Midbrain (tissue), 1 donor: ENCODE measurements around the gene PNCK.

Source experiments
- DNase-seq: peaks from one replicate; lab custom pipeline; 2025; lab: John Stamatoyannopoulos, UW

PNCK gene

GRCh38 chrX:153659268-153659667 lies 14.3 kb downstream of the PNCK start:
- no peak for DNase-seq

DNA sequence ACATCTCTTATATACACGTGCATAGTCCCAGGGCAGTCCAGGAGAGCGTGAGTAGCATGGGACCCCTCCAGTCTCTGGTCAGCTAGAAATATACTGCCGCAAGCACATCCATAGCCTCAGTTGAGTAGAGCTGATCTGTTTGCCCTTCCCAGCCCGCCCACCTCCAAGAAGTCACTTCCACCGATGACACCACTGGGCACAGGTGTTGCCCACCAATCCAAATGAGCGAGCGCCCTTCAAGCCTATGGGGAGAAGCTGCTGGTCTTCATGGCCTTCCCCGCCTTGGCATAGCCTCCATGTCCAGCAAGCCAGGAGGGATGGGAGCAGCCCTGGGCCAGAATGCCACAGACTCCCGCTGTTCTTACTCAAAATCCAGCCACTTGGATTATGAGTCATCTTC lies 16.5 kb downstream of the PNCK start:
- DNase-seq = no peak

DNA sequence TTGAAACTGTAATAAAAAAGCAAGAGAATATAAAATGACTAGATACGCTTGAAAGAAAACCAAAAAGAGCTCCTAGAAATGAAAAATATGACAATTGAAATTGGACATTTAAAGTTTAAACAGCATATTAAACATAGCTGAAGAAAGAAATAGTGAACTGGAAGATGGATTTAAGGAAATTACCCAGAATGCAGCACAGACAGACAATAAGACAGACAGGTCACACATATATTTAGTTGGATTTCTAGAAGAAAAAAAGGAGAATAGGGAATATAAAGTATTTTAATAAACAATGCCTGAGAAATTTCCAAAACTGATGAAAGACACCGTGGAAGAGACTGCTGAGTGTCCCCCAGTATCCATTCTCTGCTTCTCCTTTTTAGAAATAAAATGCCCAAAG lies 20.1 kb downstream of the PNCK start:
- DNase-seq = no peak

DNA sequence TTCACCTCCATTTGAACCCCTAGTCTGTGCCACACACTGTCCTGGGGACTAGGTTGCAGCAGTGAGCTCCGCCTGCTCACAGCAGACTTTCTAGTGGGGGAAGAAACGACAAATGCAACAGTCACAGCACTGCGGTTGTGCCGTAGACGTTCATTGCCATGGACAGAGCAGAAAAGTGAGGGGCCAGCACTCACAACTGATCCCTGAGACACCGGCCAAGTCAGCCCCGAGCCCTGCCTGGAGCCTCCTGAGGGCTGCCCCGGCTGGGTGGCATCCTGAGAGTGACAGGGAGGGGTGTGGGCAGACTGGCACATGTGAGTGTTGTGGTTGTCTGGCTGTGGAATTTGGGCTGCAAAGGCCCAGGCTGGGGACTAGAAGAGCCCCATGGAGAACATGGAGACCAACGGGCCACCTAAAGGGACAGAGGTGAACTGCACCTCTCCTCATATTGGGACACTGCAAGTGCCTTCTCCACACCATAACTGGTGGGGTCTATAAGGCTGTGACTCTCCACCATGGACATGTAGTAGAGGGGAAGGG lies 22.0 kb downstream of the PNCK start:
- no peak for DNase-seq

- no peak for DNase-seq
These were observed 22.7 kb downstream of the PNCK start for GRCh38 chrX:153650959-153651358.

GRCh38 chrX:153649915-153650782 lies 23.5 kb downstream of the PNCK start:
- no peak for DNase-seq

- no peak for DNase-seq
These were observed 24.3 kb downstream of the PNCK start for GRCh38 chrX:153649178-153649914.

DNA sequence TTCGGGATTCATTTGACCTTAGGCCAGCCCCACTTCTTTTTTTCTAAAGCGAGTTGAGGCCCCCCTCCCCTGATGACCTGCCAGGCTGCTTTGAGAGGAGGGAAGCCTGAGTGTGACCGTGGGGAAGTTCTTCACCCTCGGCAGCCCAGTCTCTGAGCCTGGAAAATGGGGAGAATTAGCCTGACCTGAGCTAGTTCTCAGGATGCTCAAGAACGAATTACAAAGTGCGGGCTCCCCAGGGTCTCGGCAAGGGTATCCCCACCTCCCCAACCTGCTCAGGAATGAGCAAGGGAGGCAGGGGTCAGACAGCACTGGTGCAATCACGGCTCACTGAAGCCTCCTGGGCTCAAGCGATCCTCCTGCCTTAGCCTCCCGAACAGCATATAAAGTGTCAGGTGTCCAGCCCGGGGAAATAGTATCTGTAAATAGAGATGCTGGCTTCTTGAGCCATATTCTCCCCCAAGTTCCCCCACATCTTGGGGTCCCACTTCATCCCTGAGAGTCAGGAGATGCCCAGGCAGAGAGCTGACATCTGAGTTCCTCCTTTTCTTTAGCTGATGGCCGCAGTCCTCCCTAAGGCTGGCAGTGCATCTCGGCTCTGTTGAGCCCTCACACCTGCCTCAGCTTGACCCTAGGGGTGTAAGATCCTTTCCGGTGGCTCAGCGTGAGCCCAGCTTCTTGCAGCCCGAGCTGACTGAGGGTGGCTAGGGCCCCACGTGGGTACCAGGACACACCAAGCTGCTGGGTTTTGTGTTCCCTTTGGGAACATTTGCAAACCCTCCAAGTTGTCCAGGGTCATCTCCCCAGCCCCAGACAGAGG lies 25.0 kb downstream of the PNCK start:
- no peak for DNase-seq

GRCh38 chrX:153647461-153648357 lies 25.9 kb downstream of the PNCK start:
- no peak for DNase-seq

DNA sequence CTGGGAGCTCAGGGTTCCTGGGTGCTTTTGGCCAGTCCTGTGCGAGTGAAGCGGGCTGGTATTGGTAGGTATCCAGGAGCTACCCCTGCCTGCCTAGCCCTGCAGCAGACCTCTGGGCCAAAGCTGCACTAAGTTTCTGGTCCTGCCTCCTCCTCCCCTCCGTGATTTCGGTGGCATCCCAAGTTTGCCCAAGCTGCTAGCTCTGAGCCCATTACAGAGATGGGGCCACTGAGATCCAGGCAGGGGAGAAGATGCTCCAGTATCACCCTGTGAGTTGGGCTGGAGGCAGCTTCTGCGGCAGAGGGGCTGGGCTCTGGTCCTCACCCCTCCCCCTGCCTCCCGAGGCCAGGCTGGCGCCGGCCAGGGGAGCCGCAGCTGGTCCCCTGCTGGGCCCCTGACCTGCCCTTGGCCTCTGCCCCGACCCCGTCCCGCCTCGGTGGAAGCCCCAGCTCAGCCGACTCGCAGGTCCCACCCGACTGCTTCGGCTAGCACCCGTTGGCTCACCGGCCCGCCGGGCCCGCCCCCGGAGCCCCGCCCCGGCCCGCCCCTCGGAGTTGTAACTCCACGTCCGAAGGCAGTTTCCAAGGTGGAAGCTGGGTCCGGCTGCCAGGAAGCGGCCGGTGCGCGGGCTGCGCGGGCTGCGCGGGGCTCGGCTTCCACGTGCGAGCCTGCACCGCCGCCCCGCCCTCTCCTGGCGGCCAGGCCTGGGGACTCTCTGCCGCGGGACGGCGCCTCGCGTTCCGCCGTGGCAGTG lies 26.8 kb downstream of the PNCK start, which contains the start of gene DUSP9:
Gene DUSP9, plus strand, starts transcription at position 584 of the 754 bp plus-strand sequence. CDS start 751 bp downstream, outside the sequence.
- no peak for DNase-seq

GRCh38 chrX:153645921-153646488 lies 27.6 kb downstream of the PNCK start:
- DNase-seq = no peak

DNA sequence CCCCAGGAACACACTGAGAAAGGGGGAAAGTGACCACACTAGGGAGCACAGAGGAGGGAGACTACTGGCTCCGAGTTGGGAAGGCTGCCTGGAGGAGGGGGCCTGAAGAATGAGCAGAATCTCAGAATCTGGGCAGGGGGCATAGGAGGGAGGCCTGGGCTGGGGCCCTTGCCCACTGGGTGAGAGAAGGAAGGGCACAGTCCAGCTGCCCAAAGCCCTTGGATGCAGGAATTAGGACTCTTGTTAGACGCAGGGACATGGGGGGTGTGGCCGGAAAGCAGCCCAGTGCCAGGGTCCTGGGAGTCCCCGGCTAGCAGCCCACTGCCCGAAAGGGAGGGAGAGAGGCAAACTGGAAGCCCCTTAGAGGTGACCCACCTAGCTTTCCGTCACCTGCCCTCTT lies 28.5 kb downstream of the PNCK start:
- no peak for DNase-seq

DNA sequence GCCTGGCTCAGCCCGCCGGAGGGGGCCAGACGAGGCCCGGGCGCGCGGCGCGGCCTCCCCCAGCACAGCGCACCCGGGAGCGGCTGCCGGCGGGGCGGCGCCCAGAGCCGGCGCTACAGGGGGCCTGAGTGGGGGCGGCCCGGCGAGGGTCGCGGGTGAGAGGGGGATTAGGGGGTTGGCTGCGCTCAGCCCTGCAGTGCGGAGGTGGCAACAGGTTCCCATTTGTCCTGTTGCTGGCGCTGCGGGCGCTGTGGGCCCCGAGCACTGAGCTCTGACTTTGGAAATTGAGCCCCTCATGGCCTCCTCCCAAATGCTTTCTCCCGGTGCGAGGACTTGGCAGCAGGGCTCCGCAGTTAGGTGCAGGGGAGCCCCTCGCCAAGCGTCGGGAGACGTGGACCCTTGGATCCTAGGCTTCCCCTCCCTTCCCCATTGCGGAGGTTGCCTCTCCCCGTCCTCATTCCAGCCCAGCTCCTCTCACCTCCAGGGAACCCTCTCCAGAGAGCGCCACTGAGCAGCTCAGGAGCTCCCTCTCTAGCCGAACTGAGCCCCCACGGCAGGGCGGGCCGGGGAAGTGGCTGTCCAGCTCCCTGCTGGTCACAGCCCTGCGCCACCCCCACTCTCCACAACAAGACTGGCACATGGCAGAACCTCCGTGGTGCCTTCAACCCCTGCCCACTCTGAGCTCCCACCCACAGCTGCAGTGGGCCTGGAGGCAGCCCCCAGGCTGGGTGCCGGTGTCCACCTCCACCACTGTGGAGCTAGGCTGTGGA lies 29.1 kb downstream of the PNCK start:
- DNase-seq = no peak

DNA sequence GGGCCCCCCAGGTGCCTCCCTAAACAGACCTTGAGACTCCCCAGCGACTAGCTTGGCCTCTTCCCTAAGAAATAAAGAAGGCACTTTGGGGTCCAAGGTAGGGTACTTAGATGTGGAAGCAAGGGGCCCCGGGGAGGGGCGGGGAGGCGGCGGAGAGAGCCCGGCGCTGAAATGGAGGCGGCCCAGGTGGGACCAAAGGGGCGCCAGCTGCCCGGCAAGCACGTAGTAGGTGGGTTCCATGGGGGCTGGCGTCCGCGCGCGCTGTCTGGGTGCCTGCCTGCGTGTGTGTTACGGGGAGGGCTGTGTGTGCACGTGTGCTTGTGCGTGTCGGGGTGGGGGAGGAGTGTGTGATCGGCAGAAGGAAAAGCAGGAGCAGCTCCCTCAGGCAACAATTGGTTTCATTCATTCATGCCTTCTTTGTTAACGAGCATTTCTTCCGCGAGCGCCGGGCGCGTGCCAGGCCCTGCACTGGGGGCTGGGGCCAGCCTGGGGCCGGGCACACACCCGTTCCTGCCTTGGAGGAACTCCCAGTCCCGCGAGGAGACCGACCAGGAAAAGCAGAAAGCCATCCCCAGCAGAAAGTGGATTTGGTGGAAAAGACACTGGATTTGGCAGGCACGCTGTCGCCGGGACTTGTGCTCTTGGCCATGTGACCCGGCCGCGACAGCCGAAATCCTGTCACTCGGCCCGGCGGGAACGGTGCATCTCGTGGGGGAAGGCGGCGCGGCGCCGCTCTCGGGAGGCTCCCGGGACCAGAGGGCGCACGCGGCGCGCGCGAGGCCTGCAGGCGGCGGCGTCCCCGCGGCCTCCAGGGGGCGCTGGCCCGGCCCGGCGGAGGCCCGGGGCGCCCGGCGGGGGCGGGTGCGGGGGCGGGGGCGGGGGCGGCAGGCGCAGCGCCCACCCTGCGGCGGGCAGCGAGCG lies 29.9 kb downstream of the PNCK start:
- peak; percentile 37 for DNase-seq

DNA sequence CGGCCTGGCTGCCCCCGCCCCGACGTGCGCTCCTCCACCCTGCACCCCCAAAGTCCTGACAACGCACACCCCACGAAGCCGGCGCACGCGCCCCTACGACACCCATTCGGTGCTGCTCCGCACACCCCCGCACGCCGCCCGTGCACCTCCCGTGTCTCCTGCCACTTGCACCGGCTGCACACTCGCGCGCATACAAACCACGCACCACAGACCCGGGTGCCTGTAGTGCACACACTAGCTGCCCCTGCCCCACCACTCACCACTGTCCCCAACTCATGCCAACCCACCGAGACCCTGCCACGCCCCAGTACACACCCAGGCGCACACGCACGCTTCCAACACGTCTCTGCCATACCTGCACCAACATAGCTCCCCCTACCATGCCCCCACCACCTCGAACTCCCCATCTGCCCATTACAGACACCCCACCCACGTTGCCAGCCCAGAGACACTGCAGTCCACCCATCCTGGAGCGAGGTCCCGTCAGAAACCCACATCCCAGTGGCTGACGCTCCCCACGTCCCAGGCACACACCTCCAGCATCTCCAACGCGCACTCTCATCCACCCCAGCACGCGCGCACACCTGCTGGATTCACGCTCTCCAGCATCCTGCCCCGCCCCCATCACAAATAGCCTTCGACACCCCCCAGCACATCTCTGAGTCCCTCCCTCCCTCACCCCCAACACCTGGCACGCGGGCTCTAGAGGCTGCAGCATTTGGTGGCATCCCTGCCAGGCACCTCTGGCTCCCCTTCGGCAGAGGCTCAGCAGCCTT lies 30.8 kb downstream of the PNCK start:
- no peak for DNase-seq

GRCh38 chrX:153642051-153642654 lies 31.5 kb downstream of the PNCK start:
- DNase-seq = no peak

DNA sequence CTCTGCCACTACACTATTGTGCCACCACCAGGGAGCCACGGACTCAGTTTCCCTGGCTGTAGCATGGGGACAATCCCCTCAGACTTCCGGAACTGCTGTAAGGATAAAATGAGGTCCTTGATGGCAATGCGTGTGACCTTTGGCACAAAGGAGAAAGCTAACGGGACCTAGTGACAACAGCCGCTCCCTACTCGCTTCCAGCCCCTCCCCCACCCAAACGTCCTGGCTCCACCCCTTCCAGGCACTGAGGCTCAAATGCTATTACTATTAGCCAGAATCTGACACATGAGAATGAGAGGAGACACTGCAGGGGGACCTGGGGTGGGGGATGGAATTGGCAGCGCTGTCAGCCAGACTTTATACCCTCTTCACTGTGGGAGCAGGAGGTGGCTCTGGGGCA lies 32.0 kb downstream of the PNCK start:
- no peak for DNase-seq
